ENCODE results near the gene NEK8. TPM values are rescaled to one million over a fixed set of nuclear protein-coding genes. Genes with fewer than 3 reads are reported as not detected.

Gene NEK8
- total and polyA plus RNA-seq, 3 experiments from 2014 or later, result 2.5 to 8.8 (median 8.0) TPM

GRCh38 chr17:28759256-28759865 is 30.8 kb downstream of the NEK8 start:
- peaks cover 14% of the 10 kb centered on the region for H3K36me3 ChIP-seq (ENCODE audit: insufficient read depth, low read length)

GRCh38 chr17:28760601-28761562 is 32.3 kb downstream of the NEK8 start:
- no peaks in the 10 kb centered on the region for H3K27me3 Mint-ChIP-seq
- H3K4me1 Mint-ChIP-seq, result peaks cover 2 to 6% (median 4%) of the 10 kb centered on the region in 3 donors
- H3K27ac ChIP-seq (ENCODE audit: low read depth, low read length), result no peak overlapping the region
- peaks cover 14% of the 10 kb centered on the region for H3K36me3 ChIP-seq (ENCODE audit: insufficient read depth, low read length)
- ChIA-PET CTCF (interaction anchor here (1.0 to 7.2 kb wide), 4 partner anchors 11 to 193 kb away, joined by 3 to 78 read pairs (median 4); partner anchors contain the start of genes NEK8 and TLCD1), POLR2A (interaction anchor here (0.8 to 0.9 kb wide), 2 partner anchors 34 to 62 kb away, joined by 3 to 4 read pairs; no protein-coding TSS in a partner anchor)
- H3K4me1 ChIP-seq (ENCODE audit: insufficient read depth, low read length), result no peaks in the 10 kb centered on the region
- H3K9me3 Mint-ChIP-seq, result no peaks in the 10 kb centered on the region
- DNase-seq, result no peak
- no peak overlapping the region for H3K4me3 ChIP-seq (ENCODE audit: low read length)
- H3K27me3 ChIP-seq (ENCODE audit: insufficient read depth, low read length, poor library complexity, severe bottlenecking), result no peaks in the 10 kb centered on the region
- peaks cover 0 to 74% (median 13%) of the 10 kb centered on the region in 3 donors for H3K36me3 Mint-ChIP-seq
- H3K27ac Mint-ChIP-seq, result peak overlapping the region in 2 of 8 donors; percentile 12 to 19
- H3K9me3 ChIP-seq (ENCODE audit: low read length), result no peaks in the 10 kb centered on the region
- H3K4me3 Mint-ChIP-seq, result no peak overlapping the region

More at GRCh38 chr17:28759256-28759865, 30.8 kb downstream of the NEK8 start:
- H3K27ac Mint-ChIP-seq, result peak overlapping the region in 1 of 8 donors; percentile 96
- Histone ChIP-seq H3K9me3 (ENCODE audit: low read length) (no peaks in the 10 kb centered on the region), H3K4me1 (ENCODE audit: insufficient read depth, low read length) (no peaks in the 10 kb centered on the region), H3K27me3 (ENCODE audit: insufficient read depth, low read length, poor library complexity, severe bottlenecking) (no peaks in the 10 kb centered on the region), H3K4me3 (ENCODE audit: low read length) (no peak overlapping the region), H3K27ac (ENCODE audit: low read depth, low read length) (no peak overlapping the region)
- H3K4me3 Mint-ChIP-seq, result no peak overlapping the region
- H3K4me1 Mint-ChIP-seq, result peaks cover 2 to 6% (median 4%) of the 10 kb centered on the region in 3 donors
- no peak for DNase-seq
- no peaks in the 10 kb centered on the region for H3K27me3 Mint-ChIP-seq
- ChIA-PET POLR2A (no interaction called here), CTCF (interaction anchor here (1.0 to 7.2 kb wide), 3 partner anchors 10 to 33 kb away, joined by 3 to 78 read pairs (median 14); partner anchors contain the start of genes NEK8 and TLCD1)
- no peaks in the 10 kb centered on the region for H3K9me3 Mint-ChIP-seq
- peaks cover 0 to 62% (median 13%) of the 10 kb centered on the region in 3 donors for H3K36me3 Mint-ChIP-seq

- H3K36me3 ChIP-seq (ENCODE audit: insufficient read depth, low read length), result peaks cover 12% of the 10 kb centered on the region
- peak in 1 of 5 donors; percentile 15 for DNase-seq
- POLR2A ChIA-PET, result interaction anchor here (0.6 to 1.2 kb wide), 3 partner anchors 10 to 139 kb away, joined by 3 to 9 read pairs (median 3); partner anchors contain the start of gene DHRS13
Measured at GRCh38 chr17:28763137-28763799, 34.7 kb downstream of the NEK8 start.

GRCh38 chr17:28763804-28764266 is 35.2 kb downstream of the NEK8 start:
- Histone ChIP-seq H3K4me1 (ENCODE audit: insufficient read depth, low read length) (no peaks in the 10 kb centered on the region), H3K9me3 (ENCODE audit: low read length) (no peaks in the 10 kb centered on the region), H3K27me3 (ENCODE audit: insufficient read depth, low read length, poor library complexity, severe bottlenecking) (no peaks in the 10 kb centered on the region), H3K36me3 (ENCODE audit: insufficient read depth, low read length) (peaks cover 6% of the 10 kb centered on the region), H3K4me3 (ENCODE audit: low read length) (no peak overlapping the region), H3K27ac (ENCODE audit: low read depth, low read length) (no peak overlapping the region)
- H3K27ac Mint-ChIP-seq, result peak overlapping the region; percentile 31 to 90 (median 76)
- peaks cover 0 to 61% (median 8%) of the 10 kb centered on the region in 3 donors for H3K36me3 Mint-ChIP-seq
- no peaks in the 10 kb centered on the region for H3K9me3 Mint-ChIP-seq
- H3K4me1 Mint-ChIP-seq, result peaks cover 2 to 6% (median 4%) of the 10 kb centered on the region in 3 donors
- no peak overlapping the region for H3K4me3 Mint-ChIP-seq
- POLR2A ChIA-PET, result interaction anchor here (1.0 to 1.2 kb wide), 2 partner anchors 37 to 139 kb away, joined by 3 read pairs; partner anchors contain the start of gene DHRS13
- H3K27me3 Mint-ChIP-seq, result no peaks in the 10 kb centered on the region
- DNase-seq, result peak; percentile 63 to 84 (median 70)
- CTCF ChIA-PET, result interaction anchor here (0.7 to 7.2 kb wide), 45 partner anchors 9 to 385 kb away, joined by 3 to 78 read pairs (median 5); partner anchors contain the start of genes DHRS13, FAM222B, FLOT2 and NEK8

More at GRCh38 chr17:28763137-28763799, 34.7 kb downstream of the NEK8 start:
- Histone ChIP-seq H3K27ac (ENCODE audit: low read depth, low read length) (no peak overlapping the region), H3K4me1 (ENCODE audit: insufficient read depth, low read length) (no peaks in the 10 kb centered on the region), H3K9me3 (ENCODE audit: low read length) (no peaks in the 10 kb centered on the region), H3K4me3 (ENCODE audit: low read length) (no peak overlapping the region), H3K27me3 (ENCODE audit: insufficient read depth, low read length, poor library complexity, severe bottlenecking) (no peaks in the 10 kb centered on the region)
- CTCF ChIA-PET, result interaction anchor here (0.7 to 7.2 kb wide), 45 partner anchors 9 to 386 kb away, joined by 3 to 78 read pairs (median 5); partner anchors contain the start of genes DHRS13, FAM222B, FLOT2 and NEK8
- no peaks in the 10 kb centered on the region for H3K27me3 Mint-ChIP-seq
- peaks cover 2 to 6% (median 4%) of the 10 kb centered on the region in 3 donors for H3K4me1 Mint-ChIP-seq
- peaks cover 0 to 64% (median 8%) of the 10 kb centered on the region in 3 donors for H3K36me3 Mint-ChIP-seq
- no peaks in the 10 kb centered on the region for H3K9me3 Mint-ChIP-seq
- peak overlapping the region in 6 of 8 donors; percentile 31 to 90 (median 60) for H3K27ac Mint-ChIP-seq
- no peak overlapping the region for H3K4me3 Mint-ChIP-seq

- Histone ChIP-seq H3K4me3 (ENCODE audit: low read length) (no peak overlapping the region), H3K27ac (ENCODE audit: low read depth, low read length) (no peak overlapping the region), H3K9me3 (ENCODE audit: low read length) (no peaks in the 10 kb centered on the region), H3K36me3 (ENCODE audit: insufficient read depth, low read length) (no peaks in the 10 kb centered on the region), H3K27me3 (ENCODE audit: insufficient read depth, low read length, poor library complexity, severe bottlenecking) (no peaks in the 10 kb centered on the region), H3K4me1 (ENCODE audit: insufficient read depth, low read length) (no peaks in the 10 kb centered on the region)
- POLR2A ChIA-PET, result interaction anchor here (0.7 kb wide), 1 partner anchor 185 kb away, joined by 4 read pairs; no protein-coding TSS in a partner anchor
- CTCF ChIA-PET, result interaction anchor here (0.9 to 7.2 kb wide), 16 partner anchors 9 to 188 kb away, joined by 3 to 78 read pairs (median 15); partner anchors contain the start of genes DHRS13, FLOT2, NEK8 and TLCD1
- Mint-ChIP-seq H3K27ac (peak overlapping the region in 1 of 8 donors; percentile 11), H3K4me3 (no peak overlapping the region), H3K9me3 (no peaks in the 10 kb centered on the region), H3K36me3 (peaks cover 0 to 52% (median 3%) of the 10 kb centered on the region in 3 donors), H3K4me1 (peaks cover 2 to 12% (median 7%) of the 10 kb centered on the region in 3 donors), H3K27me3 (no peaks in the 10 kb centered on the region)
- no peak for DNase-seq
Measured at GRCh38 chr17:28765038-28765437, 36.5 kb downstream of the NEK8 start.

GRCh38 chr17:28773736-28774135 is 45.1 kb downstream of the NEK8 start:
- peak overlapping the region in 1 of 8 donors; percentile 46 for H3K27ac Mint-ChIP-seq
- peaks cover 0 to 18% (median 2%) of the 10 kb centered on the region in 3 donors for H3K36me3 Mint-ChIP-seq
- no peaks in the 10 kb centered on the region for H3K9me3 Mint-ChIP-seq

More at GRCh38 chr17:28773736-28774135, 45.1 kb downstream of the NEK8 start:
- DNase-seq, result no peak
- H3K4me1 Mint-ChIP-seq, result peaks cover 19 to 34% (median 26%) of the 10 kb centered on the region in 3 donors
- POLR2A ChIA-PET, result interaction anchor here (0.6 kb wide), 1 partner anchor 33 kb away, joined by 3 read pairs; no protein-coding TSS in a partner anchor
- H3K4me3 ChIP-seq (ENCODE audit: low read length), result no peak overlapping the region
- no peak overlapping the region for H3K27ac ChIP-seq (ENCODE audit: low read depth, low read length)
- no peaks in the 10 kb centered on the region for H3K27me3 Mint-ChIP-seq
- CTCF ChIA-PET, result interaction anchor here (0.6 to 4.3 kb wide), 5 partner anchors 10 to 1321 kb away, joined by 3 to 26 read pairs (median 3); no protein-coding TSS in a partner anchor
- no peak overlapping the region for H3K4me3 Mint-ChIP-seq
- no peaks in the 10 kb centered on the region for H3K36me3 ChIP-seq (ENCODE audit: insufficient read depth, low read length)
- peaks cover 14% of the 10 kb centered on the region for H3K4me1 ChIP-seq (ENCODE audit: insufficient read depth, low read length)
- no peaks in the 10 kb centered on the region for H3K27me3 ChIP-seq (ENCODE audit: insufficient read depth, low read length, poor library complexity, severe bottlenecking)
- H3K9me3 ChIP-seq (ENCODE audit: low read length), result no peaks in the 10 kb centered on the region

All from CD8-positive, alpha-beta memory T cell (primary cell).